GM19467 (cell line): ENCODE data around the gene KIF5A.
A peak's percentile ranks its signal among the peaks of the same experiment; 100 is the strongest.

Experiments
- ATAC-seq: cut with Tn5 transposase; IDR thresholded peaks from one replicate; pipeline ENCODE4 v1.9.1; 2021; ENCODE audit warnings: mild to moderate bottlenecking, moderate library complexity; ENCODE audit not compliant: unreplicated experiment

The KIF5A gene

DNA sequence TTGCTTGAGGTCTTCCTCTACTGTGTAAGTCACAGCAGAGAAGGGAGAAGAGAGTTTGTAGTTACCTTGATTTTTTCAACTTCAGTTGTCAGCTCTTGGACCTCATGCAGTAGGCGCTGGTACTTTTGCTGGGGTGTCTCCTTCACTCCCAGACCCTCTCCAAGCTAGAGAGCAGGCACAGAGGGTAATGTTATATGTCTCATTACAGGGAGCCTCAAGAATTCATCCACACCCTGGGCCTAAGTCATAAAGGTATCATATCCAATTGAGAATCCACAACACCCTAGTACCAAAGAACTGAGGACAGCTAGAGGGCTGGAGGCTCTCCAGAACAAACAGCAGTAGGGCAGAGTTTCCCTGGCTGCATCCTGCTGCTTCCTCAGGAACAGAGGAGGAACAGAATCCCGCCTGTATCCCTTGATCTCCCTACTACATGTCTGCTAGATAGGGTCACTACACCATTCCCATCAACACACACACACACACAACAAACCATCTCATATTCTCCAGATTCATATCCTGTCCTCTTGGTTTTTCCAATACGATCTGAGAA lies 14.8 kb upstream of the KIF5A start:
- ATAC-seq = no peak

DNA sequence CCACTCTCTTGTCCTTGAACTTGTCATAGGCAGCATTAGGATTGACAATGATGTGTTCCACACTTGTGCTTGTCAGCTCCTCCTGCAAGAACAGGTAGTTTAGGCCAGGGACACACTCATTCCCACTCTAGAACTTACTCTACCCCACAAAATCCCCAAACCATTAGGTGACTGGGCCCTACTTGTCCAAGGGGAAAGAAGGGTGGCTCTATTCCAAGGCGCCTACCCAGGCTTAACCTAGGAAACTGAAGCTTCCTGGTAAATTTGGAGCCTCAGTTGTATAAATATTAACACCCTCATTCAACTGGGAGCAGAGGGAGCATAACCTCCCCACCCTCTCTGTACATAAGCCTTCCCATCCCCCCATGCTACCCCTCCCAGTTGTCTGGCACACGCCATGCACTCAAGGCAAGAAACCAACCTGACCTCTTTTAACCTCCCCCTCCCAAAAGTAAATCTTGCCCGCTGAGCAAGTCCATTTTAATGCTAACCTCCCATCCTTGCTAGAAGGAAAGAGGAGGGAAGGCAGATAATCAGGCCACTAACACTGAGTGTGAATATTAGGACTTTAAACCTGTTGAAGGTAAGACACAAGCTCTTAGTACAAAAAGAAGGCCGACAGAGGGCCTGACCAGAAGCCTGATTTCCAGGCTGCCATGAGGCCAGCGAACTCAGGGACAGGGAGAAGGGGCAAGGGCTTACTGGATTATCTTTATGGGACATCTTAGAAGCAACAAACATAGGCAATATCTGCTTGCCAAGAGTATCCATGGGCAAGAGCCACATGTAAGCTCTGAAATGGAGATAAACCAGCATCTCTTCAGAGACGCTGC lies 13.9 kb upstream of the KIF5A start:
- ATAC-seq = no peak

DNA sequence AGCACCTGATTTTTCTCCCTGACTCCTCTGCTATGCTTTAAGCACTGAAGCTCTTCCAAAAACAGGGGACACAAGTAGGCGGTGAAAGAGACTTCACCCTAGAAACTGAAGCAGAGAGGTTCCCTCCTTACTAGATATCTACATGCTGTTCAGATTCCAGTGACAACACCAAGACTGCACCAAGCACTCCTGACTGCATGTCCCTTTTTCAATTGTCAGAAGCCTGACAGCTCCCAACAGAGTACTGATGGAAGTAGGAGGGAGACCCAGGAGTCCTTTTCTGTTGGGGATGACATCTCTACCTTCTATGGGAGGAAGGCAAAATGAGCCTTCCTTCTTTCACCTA lies 13.3 kb upstream of the KIF5A start:
- no peak for ATAC-seq

DNA sequence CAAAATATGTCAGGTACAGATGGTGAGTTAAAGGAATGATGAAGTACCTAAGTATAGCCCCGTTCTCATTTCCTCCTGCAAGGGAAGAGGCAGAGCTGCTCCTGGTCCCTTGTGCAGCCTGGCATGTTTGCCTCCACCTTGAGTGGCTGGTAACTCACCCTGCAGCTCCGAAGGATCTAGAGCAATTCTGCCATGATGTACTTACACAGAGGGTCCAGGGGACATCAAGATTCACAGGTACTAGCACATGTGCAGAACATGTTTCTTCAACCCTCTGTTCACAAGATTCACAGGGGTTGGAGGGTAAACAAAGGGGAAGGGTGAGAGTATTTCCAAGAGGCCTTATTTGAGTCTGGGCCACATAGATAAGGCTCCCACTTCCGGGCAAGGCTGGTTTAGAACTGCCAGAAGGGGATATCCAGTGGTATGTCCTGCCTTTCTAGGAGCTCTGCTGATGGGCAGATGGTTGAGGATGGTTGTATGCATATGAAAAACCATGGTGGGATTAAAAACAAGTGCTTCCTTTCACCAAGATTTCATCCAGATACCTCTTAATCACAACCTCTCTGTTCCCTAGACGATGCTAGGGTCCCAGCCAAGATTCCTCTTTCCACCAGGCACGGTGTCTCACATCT lies 10.6 kb upstream of the KIF5A start:
- no peak for ATAC-seq

DNA sequence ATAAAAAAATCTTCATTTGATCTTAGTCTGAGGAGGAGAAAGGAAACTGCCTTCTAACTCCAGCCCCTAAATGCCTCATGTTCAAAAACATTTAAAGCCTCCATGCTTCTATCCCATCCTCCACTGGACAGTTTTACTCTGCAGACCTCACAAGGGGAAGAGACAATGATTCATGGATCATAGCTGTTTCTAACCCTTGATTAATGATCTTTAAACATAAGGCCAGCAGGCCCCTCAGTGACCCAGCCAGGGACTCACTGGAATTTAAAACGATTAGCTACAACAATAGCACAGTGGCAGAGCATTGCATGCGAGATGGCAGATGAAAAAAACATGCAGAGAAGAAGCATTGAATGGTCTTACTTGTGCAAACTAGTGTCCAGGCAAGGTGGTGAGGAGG lies 8.8 kb upstream of the KIF5A start:
- no peak for ATAC-seq

DNA sequence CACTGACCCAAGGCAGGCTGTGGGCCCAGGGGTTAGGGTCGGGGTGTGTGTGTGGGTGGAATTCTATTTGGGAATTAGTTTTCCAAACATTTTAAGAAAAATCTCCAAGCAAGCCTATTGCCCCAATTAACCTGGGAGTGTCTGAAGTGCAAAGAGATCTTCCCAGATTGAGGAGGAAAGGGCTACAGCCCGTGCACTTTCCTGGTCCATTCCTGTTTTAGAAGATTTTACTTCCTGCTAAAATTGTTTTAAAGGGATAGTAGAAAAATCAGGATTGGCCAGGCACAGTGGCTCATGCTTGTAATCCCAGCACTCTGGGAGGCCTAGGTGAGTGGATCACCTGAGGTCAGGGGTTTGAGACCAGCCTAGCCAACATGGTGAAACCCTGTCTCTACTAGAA lies 8.1 kb upstream of the KIF5A start:
- no peak for ATAC-seq

DNA sequence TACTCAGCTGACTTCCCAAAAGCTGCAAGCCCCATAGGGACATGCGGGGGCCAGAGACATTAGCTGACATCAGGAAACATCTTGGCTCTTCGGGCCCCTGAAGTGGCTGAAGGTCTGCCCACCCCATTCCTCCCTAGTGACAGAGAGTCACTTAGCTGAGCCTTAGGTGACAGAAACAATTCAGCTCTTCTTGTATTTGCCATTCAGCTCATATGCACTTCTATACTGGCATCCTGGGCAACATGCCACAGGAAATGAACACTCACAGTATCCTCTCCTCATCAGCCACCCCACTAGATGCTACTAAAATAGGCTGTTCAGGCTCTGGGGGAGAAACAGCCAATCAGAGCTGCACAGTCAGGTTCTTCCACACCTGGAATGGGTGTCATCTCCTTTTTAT lies 6.3 kb upstream of the KIF5A start:
- no peak for ATAC-seq

DNA sequence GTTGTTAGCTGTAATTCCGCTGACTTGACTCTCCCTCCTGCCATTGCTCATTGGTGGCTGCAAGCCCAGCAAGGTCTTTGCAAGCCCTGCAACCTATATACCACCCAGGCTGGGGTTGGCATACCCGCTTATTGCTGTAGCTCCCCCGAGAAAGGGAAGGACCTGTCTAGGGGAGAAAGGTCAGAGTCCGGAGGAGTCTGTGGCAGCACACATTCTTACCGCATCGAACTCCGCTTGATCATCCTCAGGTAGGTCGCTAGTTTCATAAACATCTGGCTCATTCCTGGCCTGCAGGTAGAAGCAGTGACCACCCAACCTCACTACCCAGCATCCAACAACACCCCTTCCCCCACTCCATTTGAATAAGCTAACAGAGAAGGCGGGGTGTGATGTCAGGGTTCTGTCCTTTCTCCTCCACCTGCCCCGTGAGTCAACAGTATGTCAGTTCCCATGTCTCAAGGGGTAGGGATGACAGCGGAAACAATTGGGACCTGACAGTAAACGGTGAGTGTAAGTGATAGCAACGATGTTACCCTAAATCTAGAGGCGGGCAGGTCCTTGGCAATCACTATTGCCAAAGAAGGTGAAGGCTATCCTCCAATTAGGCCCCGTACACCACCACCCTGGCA lies 3.9 kb upstream of the KIF5A start:
- ATAC-seq = no peak

DNA sequence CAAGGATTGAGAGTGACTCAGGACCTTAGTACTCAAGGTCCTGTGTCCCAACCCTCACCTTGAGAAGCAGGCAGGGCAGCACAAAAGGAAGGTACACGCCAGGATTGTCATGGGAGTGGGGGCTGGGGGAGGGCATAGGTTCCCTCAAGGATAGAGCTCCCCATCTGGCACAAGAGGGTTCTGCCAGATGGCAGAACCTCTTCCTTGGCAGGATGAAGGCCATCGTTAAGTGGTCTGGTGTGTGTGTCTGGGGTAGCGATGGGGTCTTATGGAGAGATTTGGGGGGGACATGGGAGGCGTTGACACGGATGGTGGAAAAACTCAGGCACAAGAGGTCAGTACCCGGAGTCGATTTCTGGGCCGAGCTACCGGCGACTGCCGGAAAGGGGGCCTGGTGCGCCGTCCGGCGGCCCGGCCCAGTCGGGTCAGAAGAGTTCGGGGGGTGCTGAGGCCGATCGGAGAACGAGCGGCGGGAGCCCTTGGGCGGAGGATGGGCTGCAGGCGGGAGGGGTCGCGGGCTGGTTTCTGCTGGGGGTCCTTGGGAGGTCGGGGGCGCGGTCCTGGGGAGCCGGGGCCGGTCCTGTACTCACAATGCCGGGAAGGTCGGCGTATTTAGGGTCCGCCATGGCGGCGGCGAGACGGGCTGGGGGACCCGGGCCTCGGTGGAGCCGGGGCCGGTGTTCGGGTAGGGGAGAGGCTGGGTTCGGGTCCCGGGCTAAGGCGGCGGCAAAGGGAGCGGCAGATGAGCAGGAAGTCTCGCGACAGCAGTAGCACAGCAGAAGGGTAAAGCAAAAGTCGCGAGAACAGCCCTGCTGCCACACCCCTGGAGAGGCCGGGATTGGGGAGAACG lies 3.2 kb upstream of the KIF5A start, which contains the start of gene DCTN2:
Gene DCTN2, minus strand, starts transcription at position 755 of the 850 bp plus-strand sequence. Its CDS starts 129 bp downstream, at position 626.
- peak; percentile 98 for ATAC-seq

DNA sequence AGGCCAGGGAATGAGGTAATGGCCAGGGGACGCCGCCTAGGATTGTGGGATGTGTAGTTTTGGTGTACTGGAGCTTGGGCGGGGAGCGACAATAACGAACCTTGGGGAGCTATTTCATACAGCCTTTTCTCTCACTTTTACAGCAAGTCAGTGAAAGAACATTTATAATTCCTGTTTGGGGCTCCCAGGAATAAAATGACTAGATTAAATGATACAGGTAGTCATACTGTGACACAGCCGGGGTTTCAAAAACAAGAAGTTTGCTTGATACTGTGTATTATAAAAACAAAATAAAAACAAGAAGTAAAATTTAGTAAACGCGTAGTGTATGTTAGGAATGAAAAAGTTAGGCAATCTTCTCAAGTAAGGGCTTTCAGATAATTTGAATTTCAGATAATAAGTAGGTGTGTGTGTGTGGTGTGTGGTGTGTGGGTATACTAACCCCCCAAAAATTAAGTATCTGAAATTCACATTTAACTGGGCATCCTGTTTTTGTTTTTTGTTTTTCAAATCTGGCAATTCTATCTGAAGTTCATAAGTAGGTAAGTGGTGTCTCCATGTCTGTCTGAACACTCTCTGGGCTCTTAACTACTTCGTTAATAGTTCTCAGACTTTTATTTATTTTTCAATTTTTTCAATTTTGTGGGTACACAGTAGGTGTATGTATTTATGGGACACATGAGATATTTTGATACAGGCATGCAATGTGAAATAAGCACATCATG lies 2.4 kb upstream of the KIF5A start:
- no peak for ATAC-seq

DNA sequence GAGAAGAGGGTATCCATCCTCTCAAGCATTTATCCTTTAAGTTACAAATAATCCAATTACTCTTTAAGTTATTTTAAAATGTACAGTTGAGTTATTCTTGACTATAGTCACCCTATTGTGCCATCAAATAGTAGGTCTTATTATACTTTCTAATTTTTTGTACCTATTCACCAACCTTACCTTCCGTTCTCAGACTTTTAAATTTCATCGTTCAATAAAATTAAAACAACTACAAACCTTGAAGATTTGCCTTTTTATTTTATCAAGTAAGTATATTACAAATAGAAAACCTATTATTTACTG lies 1.9 kb upstream of the KIF5A start:
- no peak for ATAC-seq

DNA sequence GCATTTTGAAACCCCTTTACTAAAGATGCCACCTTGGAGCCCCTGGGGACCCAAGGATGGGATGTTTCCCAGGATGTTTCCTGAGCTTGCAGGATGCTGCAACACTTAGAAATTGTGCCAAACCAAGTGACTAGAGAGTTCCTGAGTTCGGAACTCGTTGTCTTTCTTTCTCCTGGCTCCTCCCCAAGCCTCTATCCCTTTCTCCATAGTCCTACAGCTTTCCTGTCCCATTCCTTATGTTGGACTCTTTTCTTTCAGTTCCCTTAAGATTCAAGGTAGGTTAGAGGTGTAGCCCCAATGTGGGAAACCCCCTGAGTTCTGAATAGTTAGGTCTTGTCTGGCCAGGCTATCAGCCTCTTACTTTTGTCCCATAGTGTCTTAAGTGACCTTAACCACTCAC lies 1.4 kb upstream of the KIF5A start:
- no peak for ATAC-seq

DNA sequence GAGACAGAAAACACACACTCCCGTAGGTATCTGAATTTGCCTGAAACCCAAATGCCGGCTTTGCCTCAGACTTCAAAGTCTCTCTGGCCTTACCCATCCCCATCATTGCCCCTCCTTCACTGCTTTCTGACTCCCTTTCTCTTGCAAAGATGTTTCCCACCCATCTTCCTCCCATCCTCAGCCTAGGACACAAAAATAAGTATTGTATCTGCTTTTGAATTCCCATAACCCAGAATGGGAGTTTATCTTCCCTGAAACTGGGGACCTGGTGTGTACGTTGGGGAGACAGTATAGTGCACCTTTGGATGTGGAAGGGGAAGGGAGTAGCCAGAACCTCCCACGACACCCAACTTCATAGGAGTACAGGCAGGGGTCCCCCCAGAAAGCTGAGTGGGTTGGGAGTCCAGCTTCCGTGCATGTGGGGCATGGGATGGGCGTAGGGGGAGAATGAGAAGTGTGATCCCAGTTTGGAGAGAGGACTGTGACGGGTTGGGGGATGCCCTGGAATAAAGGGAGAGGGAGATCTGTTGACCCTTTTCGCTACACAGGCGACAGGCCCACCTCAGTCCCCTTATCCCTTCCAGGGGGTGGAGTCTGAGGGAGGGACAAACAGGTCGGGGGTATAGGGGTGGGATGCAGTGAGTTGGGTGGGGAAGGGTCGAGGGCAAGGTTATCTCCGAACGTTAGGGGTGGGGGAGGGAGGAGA lies 488 bp upstream of the KIF5A start:
- ATAC-seq = no peak

DNA sequence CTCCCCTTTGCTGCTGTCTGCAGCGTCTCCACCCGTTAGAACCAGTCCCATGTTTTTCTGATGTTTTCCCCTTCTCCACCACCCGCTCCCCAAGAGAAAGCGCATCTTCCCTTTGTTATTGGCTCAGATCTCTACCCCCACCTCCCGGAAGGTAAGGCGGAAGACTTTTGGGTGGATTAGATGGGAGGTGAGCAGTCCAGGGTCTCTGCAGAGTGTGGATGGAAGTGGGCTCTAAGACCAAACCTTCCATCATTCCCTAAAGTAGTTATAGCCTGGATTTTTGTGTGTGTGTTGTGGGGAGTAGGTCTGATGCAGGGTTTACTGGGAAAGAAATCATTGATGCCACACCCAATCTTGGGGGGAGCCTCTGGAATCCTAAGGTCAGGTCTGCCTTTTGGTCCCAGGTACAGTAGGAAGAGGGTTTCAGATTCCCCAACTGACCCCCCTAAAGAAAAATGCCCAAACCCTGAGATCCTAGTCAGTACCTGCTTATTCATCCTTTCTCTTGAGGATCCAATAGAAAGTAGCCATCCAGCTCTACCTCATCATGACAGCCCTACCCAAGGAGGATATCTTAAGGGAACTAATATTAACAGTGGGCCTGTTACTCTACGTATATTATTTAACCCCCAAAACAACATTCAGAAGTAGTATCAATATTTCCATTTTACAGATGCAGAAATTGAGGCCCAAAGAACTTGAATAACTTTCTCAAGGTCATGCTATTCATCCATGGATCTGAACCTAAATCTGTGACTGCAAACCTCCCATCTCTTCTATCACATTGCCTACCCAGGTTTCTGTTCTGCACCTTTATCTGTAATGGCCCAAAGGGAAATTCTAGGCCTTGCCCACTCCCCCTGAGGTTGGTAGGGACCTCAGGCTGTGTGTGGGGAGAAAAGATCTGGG lies 1.1 kb downstream of the KIF5A start:
- no peak for ATAC-seq

DNA sequence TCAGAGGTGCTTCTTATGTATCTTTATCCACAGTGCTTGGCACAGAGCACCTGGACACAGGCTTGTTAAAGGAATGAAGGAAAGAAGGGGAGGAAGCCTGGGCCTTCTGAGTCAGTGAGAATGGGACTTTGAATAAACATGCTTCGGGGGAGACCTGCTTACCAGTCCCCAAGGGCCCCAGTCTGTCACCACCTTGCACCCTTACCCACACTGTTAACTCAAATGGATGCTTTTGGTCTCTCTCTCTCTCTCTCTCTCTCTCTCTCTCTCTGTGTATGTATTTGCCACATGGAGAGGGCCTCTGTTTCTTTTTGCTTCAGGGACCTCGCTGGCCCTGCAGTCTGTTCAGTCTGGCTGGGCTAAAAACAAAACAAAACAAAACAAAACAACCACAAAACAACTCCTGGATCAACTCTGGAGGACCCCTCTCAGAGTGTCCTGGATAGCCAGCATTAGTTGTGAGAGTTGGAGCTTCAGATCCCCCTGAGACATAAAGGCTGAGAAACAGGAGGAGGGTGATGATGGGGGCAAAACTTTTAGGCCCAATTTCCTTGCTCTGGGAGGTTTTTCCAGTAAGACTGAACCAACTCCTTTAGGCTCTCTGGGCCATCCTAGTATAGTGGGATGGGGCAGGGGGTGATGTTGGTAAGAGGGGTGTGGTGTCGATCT lies 1.9 kb downstream of the KIF5A start:
- ATAC-seq = no peak

DNA sequence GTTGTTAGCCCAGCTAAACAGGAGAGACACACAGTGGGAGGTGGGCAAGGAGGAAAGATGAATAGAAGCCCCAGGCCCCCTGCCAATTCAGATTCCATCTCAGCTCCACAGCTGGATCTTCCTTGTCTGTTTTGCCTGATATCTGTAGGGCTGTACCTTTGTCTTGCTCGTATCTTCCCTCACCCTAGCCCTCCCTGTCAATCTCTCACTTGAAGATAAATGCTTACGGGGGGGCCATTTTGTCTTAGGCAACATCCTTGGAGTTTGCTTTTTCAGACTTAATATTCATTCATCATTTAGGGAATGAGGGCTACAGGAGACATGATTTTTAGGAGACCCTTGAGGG lies 2.4 kb downstream of the KIF5A start:
- no peak for ATAC-seq

DNA sequence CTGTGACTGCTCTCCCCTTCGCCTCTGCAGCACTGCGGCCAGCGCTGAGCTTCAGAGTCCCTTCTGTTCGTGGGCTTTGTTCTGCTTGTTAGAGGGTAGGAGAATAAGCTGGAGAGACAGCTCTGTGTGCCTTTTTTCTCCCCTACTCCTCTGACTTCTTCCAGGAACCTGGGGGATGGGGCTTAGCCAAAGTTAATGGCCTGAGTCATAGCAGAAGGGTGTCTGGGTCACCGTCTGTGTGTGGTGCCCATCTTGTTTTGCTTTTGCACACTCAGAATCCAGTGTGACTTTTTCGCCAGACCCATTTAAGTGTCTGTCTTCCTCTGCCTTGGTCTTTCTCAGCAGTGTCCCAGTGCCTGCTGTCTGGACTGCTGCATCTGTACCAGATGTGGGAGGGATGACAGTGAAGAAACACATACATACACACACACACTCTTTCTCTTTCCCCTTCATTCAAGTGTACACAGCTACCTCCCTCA lies 3.0 kb downstream of the KIF5A start:
- no peak for ATAC-seq
